ENCODE data around the gene RARRES1.

Gene RARRES1

DNA sequence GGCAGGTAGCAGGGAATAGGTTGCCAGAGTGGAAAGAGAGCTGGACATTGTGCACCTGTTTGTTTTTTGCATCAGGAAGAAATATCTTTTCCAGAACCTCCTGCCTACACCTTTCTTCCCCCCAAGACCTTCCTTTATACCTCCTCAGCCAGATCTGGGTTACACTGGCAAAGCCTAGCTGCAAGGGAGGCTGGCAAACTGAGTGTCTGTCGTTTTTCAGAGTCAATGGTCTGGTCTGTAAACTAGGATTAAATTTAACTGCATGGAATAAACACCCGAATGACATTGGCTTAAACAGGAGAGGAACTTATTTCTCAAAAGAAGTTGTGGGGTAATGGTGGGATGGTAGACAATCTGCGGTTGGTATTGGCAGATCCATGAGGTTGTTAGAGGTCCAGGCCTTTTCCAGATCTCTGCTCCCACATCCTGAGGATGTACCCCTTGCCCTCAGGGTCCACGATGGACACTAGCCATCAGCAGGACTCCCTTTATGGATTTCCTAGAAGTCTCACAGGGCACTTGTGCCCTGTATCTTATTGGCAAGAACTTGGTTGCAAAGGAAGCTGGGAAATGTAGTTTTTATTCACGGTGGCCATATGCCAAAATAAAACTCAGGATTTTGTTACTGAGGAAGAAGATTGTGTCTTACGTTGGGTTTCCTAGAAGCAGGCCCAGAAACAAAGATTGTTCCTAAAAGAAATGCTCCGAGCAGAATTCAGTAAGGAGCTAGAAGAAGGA, 3.2 kb upstream of the RARRES1 start:
- DNase-seq (ENCODE audit: low read depth, low spot score), result no peak

DNA sequence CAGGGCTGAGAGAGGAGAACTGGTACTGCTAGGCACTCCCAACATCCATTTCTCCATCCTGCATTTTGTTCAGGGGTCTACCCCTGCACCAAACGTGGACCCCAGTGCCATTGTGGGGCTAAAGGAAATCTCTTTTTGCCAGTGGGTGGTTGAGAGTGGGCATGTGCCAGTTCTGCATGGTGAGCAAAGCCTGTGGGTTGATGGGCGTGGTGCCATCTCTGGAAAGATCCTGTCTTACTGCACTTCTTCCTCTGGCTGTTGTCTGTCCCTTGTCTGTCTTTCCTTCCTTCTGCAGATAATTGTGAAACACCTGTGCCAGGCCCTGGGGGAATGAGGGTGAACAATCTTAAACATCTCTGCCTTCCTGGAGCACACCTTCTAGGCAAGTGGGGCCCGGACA, 1.4 kb upstream of the RARRES1 start:
- no peak for DNase-seq (ENCODE audit: low read depth, low spot score)

GRCh38 chr3:158732856-158733200, 571 bp upstream of the RARRES1 start:
- DNase-seq (ENCODE audit: low read depth, low spot score), result no peak

- no peak for DNase-seq (ENCODE audit: low read depth, low spot score)
Observed at GRCh38 chr3:158731486-158731885, 771 bp downstream of the RARRES1 start.

- no peak for DNase-seq (ENCODE audit: low read depth, low spot score)
Observed at GRCh38 chr3:158728851-158729250, 3.4 kb downstream of the RARRES1 start.

- no peak for DNase-seq (ENCODE audit: low read depth, low spot score)
Observed at GRCh38 chr3:158728061-158728377, 4.2 kb downstream of the RARRES1 start.

DNA sequence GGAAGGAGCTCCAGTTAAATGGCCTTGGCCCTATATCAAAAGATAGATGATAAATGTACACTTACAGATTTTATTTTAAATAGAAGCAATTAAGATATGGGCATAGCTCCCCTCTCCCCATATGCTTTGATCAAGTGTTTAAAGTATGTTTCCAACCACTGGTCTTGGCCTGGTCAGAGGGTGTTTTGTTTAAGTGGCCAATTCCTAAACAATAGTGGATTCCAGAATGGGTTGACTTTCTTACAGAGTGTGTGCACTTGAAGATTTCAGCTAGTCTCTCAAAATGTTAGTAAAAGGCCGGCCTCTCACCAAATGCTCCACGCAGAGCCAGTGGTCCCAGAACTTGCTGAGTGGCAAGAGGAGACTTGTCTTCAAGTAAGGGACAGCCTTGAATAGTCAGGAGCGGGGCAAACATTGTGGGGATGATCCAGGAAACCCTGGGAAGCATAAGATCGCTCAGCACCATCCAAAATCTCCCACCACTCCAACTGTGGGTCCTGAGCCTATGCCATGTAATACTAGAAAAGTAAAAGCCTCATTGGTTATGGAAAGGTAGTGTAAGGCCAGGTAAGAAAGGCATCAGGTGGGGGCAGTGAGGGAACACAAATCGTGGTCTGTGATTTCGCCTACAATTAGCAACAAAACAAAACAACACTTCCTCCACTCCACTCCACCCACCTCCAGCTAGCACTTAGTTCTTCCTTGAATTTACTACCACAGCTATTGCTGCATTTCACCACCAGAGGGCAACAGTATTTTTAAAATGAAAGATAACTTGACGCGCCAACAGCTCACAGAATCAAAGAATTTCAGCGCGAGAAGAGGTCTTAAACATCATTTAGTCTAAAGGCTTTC, 4.8 kb downstream of the RARRES1 start:
- peak; percentile 84 for DNase-seq (ENCODE audit: low read depth, low spot score)

GRCh38 chr3:158725348-158726011, 6.8 kb downstream of the RARRES1 start:
- DNase-seq (ENCODE audit: low read depth, low spot score), result peak; percentile 91

GRCh38 chr3:158723991-158724390, 8.3 kb downstream of the RARRES1 start:
- DNase-seq (ENCODE audit: low read depth, low spot score), result no peak

- DNase-seq (ENCODE audit: low read depth, low spot score), result no peak
Observed at GRCh38 chr3:158722108-158722507, 10.1 kb downstream of the RARRES1 start.

DNA sequence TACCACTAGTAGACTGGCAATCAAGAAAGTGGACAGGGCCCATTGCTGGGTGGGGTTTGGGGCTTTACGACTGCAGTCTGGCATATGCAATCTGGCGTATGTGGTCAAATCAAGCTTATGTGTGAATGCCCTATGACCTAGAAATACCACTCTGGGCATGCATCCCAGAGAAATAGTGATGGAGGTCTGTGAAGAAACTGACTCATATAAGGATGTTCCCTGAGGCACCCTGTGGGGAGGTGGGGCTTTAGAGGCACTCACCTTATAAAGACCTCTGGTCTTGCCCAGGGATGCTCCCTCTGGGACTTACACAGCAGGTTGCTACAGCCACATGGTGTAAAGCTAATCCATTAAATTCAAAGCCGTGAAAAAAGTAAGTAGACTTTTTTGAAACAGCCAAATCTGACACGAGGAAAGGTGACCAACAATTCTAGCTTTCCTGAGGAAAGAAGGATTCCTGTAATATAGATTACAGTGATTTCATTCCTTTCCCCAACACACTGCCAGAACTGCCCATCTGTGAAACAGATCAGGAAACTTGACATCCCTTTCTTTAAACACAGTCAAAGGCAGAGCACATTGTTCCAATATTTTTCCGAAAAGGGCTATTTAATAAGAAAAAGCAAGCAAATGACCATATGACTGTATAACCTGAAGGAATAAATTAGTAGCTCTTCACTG, 13.6 kb downstream of the RARRES1 start:
- peak; percentile 95 for DNase-seq (ENCODE audit: low read depth, low spot score)

GRCh38 chr3:158717576-158717975, 14.7 kb downstream of the RARRES1 start:
- DNase-seq (ENCODE audit: low read depth, low spot score), result no peak

DNA sequence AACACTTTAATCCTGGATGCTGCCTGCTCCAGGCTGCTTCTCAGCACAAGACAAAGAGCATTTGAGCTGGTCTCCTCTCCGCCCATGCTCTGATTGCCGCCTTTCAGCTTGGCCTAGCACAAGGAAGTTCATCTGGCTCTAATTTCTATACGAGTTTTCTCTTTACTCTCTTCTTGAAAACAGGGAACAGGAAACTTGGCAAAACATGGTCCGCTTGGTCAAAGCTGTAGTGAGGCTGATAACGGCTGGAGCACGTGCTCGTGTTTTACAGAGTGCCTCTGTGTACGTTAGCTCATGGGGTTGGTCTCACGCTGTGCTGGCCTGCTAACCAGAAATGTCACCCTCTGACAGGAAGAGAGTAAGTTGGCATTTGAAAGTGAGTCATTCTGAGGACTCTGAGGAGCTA, 19.2 kb downstream of the RARRES1 start:
- DNase-seq (ENCODE audit: low read depth, low spot score), result peak; percentile 59

DNA sequence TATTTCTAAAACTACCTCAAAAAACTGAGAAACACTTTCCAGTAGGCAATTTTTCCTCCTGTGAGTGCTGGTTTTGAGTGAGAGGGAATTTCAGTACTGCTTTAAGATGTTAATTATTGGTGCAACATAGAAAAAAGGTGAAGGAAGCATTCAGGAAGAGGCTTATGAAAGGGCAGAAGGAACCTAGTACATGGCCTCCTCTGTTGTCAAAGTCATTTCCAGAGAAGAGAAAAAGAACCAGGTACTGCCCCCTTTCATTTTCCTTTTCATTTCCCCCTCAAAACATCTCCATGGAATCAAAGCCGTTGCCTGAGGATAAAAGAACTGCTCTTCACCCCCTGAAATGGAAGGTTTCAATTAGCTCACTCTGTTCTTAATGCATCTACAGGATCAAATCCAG, 19.8 kb downstream of the RARRES1 start:
- DNase-seq (ENCODE audit: low read depth, low spot score), result no peak

GRCh38 chr3:158711886-158712285, 20.4 kb downstream of the RARRES1 start:
- DNase-seq (ENCODE audit: low read depth, low spot score), result peak; percentile 81

- no peak for DNase-seq (ENCODE audit: low read depth, low spot score)
Observed at GRCh38 chr3:158710601-158711000, 21.7 kb downstream of the RARRES1 start.

DNA sequence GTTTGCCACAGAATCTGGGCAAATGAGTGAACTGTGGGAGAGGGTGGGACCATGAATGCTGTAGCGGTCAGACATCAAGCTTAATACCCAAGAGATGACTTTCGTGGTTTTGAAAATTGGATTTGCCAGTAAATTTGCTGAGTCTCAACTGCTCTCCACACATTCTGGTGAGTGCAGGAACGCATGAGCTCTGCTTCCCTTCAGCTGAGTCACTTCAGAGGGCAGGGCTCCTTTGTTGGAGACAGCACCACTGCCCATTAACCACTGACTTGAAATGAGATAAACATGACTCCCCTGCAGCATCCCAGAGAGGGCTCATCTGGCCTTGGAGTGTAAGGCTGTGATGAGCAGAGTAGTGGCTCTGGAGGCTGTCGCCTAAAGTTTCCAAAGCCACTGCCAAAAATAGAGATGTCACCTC, 22.6 kb downstream of the RARRES1 start:
- DNase-seq (ENCODE audit: low read depth, low spot score), result peak; percentile 98

DNA sequence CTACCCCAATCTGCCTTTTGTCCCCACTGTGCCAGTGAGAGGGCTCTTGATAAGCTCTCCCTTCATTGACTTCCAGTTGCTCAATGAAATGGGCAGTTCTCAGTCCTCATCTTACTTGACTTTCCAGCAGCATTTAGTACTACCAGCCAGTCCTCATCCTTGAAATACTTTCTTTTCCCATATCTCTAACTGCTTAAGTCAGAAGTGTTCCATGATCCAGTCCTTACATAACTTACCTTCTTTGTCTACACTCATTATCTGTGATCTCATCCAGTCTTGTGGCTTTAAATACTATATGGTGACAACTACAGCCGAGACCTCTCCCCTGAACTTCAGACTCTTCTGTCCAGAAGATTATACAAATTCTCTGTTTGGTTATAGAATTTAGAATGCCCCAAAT, 28.7 kb downstream of the RARRES1 start:
- no peak for DNase-seq (ENCODE audit: low read depth, low spot score)

DNA sequence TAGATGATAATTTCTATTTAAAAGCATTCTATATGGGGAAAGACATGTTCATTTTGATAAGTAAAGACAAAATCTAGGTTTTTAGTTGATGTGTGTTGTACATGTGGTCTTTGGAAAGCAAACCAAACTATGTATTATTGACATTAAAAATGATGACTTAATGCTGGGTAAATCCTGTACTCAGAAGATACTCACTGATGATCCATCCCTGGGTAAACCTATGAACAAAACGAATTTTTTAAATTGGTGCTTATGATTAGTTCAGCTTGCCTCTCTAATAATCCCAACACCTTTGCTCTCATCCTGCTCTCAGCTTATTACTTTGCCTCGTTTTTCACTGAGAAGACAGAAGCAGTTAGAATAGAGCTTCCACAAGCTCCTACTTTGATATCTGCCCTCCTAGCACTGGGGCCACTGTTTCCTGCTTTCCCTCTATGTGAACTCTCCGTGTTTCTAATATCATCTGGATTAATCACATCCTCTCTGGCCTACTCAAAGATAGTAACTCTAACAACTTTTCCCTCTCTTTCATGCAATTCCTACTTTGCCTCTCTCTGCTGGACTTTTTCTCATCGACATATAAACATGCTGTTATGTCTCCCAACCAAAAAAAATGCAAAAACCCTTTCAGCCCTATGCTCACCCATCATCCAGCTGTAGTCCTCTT, 29.3 kb downstream of the RARRES1 start:
- peak; percentile 42 for DNase-seq (ENCODE audit: low read depth, low spot score)

GRCh38 chr3:158701420-158702065, 30.7 kb downstream of the RARRES1 start:
- DNase-seq (ENCODE audit: low read depth, low spot score), result peak; percentile 37

DNA sequence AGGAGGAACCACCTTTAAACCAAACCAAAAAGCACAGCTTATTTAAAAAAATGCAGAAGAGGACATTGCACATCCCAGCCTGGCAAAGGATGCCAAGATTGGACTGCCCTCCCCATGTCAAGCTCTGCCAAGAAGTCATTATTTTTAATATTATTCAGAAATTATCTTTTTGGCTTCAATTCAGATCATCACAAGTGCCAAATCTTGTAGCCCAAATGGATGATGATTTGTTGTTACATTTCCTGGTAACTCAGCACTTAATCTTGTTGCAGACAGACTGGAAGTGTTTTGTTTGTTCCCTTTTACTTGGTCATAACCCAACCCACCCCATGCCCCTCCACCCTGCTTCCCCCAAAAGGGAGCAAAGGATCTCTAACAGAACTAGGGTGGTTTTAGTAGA, 31.7 kb downstream of the RARRES1 start:
- peak; percentile 28 for DNase-seq (ENCODE audit: low read depth, low spot score)
